GM21528 (cell line): ENCODE measurements around the gene KL.

Experiments used
- ATAC-seq: cut with Tn5 transposase; IDR thresholded peaks from one replicate; pipeline ENCODE4 v1.9.1; 2021; ENCODE audit warnings: mild to moderate bottlenecking, moderate library complexity; ENCODE audit not compliant: unreplicated experiment, low FRiP score

KL gene

DNA sequence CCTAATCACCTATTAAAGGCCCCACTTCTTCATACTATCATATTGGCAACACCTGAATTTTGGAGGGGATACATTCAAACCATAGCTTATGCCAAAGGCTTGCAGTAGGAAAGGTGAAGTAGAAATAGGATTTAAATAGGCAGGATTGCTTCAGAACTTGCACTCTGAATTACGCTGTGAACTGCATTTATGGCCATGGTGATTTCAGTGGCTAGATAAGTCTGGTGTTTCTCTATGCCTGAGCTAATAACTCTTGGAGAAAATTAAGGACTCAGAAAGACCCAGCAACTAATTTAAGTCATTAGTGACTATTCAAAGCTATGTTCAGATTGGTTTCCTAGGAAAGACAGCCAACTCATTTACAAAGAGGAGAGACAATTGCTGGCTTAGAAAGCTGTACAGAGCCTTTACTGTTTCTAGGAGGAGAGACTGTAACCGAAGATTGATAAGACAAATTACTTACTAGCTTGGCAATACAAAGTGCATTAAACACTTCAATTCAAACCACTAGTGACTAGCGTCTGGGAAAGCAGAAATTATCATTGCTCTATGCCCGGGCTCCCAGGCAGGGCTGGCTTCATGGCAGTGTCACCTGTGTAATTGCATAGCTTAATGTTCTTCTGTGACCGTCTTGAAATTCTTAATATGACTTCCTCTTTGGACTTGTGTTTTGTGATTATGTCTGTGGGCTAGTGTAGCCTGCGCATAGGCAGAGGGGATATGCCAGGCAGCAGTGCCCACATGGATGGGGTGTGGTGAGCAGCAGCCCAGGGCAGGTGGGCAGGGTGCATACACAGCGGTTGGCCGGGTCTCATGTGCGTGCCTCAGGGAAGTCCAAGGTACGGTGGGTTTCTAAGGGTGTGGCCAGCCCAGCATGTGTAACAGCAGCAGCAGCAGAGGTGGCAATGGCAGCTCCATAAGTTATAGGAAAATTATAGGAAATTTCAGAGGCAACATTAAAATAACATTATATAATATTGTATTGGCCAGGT, 60.1 kb downstream of the KL start:
- no peak for ATAC-seq

DNA sequence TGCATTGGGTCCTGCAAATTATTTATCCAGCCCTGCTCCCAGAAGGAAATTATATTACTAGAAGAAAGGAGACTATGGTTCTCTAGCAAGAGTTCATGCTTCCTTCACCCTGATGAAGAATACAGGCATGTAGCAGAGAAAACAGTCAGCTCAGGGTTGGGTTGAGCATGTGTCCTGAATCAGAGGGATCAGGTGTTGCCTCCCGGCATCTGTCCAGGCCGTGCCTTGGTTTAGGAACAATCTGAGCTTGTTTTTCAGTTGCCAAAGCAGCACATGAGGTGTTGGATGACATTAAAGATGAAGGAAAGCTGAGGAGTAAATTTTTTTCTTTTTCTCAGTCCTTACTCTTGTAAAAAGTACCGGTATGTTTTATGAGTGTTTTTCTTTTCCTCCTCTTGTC, 62.0 kb downstream of the KL start:
- no peak for ATAC-seq

DNA sequence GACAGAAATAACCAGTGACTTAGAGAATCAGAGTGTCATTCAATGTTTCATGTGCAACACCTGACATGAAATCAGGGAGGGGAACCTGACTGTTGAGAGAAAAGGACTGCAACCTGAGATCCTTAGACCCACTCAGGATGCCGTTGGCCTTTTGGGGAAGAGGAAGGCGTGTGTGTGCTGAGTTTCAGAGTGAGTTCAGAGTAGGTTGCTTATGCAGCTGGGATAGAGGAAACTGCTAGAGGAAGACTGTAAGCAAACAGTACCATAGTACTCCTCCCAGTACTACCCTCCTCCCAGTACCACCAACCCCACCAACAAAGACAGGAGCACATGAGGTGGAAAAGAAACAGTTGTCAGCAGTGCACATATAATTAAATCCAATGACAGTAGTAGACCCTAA, 63.7 kb downstream of the KL start:
- no peak for ATAC-seq

DNA sequence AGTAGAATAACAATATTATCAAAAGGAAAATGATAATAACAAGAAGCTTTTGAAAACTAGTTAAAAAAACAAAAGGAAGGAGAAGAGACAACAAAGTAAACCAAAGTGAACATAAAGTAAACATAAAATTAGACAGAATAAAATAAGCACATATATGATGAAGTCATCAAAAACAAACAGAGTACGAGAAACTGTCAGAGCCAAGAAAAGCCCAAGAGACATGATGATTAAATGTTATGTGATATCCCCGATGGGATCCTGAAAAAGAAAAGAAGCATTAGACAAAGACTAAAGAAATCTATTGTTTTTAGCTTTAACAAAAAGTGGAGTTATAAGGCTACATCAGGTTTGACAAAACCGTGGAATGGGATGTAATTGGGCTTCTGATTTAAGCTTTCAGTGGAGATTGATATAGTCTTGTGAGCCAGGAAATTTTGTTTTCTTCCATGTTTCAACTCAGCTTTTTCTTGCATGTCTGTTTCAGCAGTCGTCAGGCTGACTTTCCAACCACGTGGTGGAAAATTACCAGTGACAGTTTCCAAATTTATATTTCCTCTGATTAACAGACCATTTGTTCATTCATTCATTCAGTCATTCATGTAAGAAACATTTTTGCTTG, 64.9 kb downstream of the KL start:
- ATAC-seq, result no peak

DNA sequence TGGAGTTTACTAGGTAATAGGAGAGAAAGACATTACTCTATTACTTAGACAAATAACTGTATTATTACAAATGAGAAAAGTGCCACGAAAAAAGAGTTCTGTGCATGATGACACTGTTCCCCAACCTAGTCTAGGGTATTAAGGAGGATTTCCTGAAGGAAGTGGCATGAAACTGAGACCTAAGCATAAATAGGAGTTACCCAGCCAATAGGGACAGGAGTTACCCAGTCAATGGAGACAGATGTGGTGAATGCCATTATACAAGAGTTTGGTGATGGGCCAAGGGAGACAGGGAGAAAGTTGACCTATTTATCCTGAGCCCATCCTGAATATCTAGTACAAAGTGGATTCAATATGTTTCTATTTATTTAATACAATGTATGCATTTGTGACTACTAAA, 65.4 kb downstream of the KL start:
- ATAC-seq, result no peak

DNA sequence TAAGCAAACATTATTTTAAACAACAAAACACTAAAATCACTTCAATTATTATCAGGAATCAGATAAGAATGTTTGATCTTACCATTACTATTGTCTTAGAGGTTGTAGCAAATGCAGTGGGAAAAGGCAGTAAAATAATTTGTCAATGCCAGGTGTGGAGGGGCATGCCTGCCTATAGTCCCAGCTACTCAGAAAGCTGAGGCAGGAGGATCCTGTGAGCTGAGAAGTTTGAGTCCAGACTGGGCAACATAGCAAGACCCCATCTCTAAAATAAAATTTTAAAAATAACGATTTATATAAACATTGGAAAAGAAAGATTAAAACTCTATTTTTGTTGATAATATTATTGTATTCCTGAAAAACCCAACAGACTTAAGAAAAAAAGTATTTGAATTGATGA, 66.8 kb downstream of the KL start:
- no peak for ATAC-seq

DNA sequence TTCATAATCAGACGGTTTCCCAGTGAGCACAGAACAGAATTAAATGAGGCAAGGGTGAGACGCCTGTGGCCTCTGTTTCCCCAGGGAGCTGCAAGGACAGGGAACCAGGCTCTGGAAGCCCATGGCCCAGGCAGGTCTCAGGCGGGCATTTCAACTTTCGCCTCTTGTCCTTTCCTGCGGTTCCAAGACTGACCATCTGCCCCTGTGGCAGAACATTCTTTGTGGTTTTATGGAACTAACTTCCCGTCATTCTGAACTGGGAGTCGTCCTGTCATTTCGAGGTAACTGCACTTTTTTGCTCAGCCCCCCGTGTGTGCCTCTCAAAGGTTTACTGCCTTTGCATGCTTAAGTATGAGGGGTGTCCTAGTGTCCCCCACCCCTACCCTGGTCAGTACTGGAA, 70.9 kb downstream of the KL start:
- no peak for ATAC-seq

DNA sequence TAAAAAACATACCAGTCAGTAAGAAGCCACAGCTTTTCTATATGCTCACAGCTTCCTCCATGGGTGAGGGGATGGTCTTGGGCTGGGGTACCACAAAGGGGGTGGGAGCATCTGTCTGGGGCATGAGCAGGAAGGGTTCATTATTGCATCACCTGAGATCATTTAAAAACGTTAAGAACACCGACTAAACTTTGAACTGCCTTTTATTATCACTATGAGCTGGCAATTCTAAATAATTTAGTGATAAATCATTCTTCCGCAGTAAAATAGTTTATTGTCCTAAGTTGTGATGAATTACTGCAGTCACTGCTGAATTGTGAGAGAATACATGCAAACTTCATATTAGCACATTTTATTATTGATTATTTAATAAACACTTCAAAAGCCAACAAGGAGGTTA, 71.6 kb downstream of the KL start:
- no peak for ATAC-seq

DNA sequence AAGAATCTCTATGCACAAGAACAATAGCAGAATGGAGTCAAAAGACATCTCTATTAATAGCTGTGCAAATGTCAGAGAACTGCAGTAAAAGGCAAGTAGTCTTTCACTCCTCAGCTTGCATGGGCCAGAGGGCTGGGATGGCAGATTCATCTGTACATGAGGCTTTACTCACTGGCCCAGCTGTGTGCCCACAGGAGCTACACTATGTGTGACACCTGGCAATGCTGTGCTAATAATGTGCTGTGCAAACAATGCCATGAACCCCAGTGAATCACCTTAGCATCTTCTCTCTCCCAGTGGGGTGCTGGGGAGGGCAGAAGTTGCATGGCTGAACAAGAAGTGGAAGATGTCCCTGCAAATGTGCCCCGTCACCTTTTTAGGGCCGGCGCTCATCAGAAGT, 73.1 kb downstream of the KL start:
- no peak for ATAC-seq

DNA sequence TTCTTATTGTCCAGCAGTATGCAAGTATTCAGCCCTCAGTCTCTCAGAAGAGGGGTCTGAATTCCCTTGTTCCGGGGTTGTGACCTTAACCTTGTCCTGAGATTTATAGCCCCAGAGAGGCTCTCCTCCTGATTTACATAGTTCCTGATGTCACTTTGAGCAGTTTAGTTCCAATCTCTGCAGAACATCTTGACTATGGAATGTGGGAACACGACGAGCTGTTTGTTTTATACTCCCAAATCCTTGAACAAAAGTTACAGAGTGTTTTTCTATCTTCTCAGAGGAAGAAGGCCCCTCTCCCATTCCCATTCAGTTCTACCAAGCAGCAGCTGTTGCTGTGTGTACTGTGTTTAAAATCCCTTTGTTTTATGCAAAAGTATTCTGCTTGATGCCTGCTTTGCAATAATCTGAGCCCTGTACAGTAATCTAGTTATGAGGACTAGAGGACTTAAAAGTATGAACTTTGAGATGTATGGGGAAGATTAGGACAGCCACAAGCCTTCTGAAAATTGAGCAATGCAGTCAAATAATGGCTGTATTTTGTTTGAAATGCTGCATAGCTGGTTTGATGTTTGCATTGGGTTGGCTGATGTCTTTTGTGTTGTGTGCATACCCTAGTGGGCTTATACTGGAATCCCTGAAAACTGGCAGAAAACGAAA, 74.7 kb downstream of the KL start:
- ATAC-seq, result no peak

DNA sequence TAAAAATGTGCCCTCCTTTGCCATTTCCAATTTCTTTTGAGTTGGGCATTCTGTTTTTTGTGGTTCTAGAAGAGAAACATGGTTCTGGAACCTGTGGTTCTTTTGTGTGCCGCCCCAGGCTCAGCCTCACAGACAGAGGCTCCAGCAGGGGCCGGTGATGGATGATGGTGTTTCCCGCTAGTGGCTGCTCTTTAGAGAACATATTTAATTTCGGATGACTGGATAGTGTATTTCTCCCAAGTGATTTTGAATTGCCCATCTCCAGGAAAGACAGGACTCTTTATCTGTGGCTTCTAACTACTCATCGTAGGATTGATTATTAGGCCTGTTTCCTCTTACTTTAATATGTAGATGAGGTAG, 75.2 kb downstream of the KL start:
- ATAC-seq, result no peak

DNA sequence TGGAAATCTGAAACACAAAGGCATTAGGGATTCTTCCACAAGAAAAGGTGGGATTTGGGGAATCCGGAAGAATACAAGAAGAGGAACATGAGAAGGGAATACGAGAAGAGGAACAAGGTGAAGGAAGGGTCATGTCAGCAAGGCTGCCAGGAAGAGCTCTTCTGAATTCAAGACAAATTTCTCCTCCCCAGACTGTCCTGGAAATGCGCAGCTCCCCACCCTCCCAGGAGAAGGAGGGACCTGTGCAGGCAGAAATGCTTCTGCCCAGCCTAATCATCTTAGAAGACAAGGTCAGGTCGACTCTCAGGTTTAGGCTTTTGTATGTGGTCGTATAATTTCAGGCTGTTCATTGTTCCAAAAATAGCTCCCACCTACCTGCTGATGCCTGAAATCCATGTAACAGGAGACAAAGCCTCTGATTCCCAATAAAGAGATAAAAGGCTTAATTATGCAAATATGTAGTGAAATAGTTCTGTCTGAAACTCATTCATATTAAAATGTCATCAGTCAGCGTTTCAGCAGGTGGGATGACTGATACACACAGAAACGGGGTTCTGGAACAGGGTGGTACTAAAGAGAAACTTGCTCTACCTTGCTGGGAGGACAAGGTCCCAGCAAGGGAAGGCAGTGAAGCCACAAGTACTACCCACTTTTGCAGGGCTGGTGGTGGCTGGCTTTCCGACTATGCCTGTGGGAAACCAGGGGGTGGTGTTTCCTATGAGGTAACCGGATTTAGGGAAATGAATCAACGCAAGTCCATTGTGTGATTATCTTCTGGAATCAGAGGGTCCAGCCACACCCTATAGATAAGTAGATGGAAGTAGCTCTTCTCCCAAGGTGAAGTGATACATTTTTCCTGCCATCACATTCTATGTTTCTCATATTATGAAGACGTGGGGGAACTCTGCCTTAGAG, 76.1 kb downstream of the KL start:
- no peak for ATAC-seq

DNA sequence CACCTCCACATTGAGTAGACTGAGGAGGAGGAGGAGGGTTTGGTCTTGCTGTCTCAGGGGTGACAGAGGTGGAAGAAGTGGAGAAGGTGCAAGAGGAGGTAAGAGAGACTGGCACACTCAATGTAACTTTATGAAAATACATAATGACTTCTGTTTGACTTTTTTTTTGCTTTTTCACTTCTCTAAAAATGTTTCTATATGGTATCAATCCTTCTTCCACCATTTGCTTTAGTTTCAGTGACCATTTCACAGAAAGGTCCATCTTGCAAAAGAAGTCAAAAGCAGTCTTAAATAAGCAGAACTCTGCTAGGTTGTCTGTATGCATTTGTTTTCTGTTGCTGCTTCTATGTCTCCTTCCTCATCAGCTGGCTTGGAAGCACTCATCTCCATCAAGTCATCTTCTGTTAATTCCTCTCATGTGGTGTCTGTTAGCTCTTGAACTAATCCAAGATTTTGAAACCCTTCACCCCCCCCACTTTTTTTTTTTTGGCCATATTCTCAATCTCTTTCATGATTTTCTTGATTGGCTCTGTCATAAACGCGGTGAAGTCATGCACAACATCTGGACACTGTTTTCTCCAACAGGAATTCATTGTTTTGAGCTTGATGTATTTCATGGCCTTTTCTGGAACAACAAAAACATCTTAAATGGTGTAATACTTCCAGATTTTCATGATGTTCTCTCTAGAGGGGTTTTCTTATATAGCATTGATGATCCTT, 80.8 kb downstream of the KL start:
- no peak for ATAC-seq

DNA sequence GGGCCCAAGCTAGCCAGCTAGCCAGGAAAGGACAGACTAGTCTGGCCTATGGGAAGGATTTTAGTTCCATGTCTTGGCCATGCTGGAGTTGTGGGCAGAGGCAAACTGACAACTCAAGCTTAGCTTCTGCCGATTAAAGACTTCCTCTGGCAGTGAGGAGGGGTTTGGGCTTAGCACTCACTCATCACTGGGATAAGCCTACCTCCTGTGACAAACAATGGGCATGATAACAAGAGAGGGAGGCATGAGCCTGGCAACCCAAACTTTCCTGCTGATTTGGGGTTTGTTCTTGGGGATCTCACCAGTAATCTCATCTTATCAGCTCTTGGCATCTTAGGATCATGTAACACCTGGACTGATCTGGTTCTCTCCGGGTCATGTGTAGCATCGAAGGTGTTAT, 83.6 kb downstream of the KL start:
- ATAC-seq, result no peak

DNA sequence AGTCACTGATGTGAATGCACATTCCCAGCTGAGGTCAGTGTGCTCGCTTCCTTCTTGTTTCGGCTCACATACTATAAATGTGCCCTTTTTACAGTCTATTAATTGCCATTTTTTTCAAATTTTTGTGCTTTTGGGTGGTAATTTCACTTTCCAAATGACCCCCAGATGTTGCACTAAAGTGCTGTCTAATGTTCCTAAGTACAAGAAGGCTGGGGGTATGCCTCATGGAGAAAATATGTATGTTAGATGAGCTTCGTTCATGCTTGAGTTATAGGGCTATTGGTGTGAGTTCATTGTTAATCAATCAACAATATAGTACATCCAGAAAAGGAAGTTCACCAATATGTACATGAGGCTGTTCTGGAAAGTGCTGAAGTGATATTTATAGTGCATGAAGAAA, 84.7 kb downstream of the KL start:
- ATAC-seq, result no peak

DNA sequence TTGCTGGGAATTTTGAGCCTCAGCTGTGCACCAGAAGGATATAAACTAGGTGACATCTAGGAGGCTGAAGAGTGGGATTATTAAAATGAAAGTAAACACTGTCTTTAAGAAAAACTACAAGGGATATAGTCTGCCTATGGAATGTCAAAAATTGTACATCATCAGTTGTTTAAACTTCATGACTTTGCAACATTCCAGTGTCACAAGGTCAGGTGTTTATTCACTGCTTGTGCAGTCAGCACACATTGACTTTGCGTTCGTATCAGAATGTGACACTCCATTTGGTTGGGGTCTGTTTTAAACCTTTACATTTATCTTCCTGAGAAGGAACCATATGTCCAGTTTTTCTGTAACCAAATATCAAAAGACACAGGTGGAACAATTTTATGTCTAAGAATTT, 85.6 kb downstream of the KL start:
- ATAC-seq, result no peak

DNA sequence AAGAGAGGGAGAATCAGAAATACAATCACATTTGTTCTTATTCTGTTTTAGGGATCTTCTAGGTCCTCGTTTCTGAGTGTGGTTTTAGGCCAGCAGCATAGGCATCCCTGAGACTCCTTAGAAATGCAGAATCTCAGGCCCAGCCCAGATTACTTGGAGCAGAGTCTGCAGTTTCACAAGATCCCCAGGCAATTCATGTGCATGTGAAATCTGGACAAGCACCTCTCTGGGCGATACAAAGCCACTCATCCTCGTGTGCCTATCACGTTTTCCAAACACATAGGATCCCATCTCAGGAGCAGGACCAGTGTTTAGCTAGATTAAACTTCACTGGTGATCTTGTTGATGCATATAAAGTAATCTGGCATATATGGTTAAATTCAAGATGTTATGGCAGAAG, 87.2 kb downstream of the KL start:
- ATAC-seq, result no peak

DNA sequence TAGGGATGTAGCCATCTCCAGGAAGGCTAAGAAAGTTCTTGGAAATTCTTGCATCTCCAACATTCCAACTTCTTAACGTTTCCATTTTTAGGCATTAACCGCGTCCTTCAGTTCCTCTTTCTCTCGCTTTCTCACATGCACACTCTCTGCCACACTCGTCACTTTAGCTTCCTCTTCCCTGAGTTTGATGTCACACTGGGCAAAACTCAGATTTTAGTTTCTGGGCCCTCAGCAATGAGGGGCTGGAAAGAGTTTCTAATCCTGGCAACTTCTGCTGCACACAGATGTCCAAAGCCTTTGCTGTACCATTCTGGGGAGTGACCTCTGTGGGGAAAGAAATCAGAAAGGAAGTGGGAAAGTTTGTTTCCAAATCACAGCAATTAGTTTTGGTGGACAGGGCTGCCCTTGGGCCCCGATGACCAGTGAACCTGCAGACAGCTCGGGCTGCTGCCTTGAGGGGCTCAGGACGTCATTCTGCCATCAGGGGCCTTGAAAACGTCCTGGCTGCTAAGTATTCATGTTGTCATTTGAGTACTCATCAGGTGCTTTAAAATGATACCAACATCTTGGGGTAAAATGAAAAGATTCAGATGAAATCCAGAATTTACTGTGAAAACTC, 89.3 kb downstream of the KL start:
- ATAC-seq, result no peak

DNA sequence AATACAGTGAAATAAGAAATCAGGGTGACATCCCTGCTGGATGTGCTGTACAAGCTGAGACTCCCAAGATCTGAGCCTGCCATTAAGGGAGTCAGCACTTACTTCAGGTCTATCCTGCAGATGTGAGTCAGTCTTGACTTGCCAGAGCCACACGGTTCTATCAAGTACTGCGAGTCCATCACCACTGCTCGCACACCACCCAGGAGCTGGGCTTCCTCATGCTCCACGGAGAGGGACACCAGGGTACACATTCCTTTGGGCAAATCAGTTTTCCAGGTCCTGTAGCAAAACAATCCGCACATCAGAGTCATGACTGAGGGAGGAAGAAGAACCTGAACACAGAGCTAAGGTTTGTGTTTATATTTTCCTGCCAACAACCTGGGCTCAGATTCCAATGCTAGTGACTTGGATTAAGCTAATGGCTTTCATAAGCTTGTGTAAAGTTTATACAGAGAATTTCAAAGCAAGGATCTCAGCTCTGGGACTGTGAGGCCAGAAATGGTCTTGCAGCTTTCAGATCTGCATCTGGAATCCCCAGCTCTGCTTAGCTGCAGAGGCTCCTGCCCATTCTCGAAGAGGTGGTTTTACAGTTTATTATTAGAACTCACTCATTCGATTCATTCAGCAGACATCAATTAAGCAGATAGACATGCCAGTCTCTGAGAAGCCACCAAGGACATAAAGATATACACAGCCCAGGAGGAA, 90.6 kb downstream of the KL start:
- ATAC-seq, result no peak
